Upper lobe of left lung (tissue), 4 donors: Measurements from ENCODE around the gene BBLN.

Source experiments
- CTCF ChIP-seq, 6 experiments: fragments of 450-650 bp in 4 of 6; fragments of 200-600 bp in 2 of 6; sonication (generic) in 2 of 6; IDR thresholded peaks; one replicate each; pipeline ENCODE4 v1.5.1; 2016 to 2019; ENCODE audit warnings: antibody characterized with exemption in 6 of 6
- POLR2A ChIP-seq, 4 donors: fragments of 450-650 bp; IDR thresholded peaks; one replicate each; pipeline ENCODE4 v1.5.1; 2016 to 2017; ENCODE audit warnings: antibody characterized with exemption in 4 of 4, mild to moderate bottlenecking in 2 of 4
- POLR2AphosphoS5 ChIP-seq, 2 donors: sonication (generic); formaldehyde crosslinking; IDR thresholded peaks; one replicate each; pipeline ENCODE4 v1.5.1; 2017; ENCODE audit warnings: antibody characterized with exemption in 2 of 2

- TF ChIP-seq CTCF (IDR thresholded peaks at IDR 0.05) (no peak), POLR2A (IDR thresholded peaks at IDR 0.05) (no peak), POLR2AphosphoS5 (IDR thresholded peaks at IDR 0.05) (no peak)
Measured at GRCh38 chr9:128169925-128170324, 9.9 kb downstream of the BBLN start.
